DOHH2 (cell line): ENCODE data around the gene CDK15.

Experiments
- EZH2phosphoT487 ChIP-seq: fragments of 200-600 bp; sonication (generic); IDR thresholded peaks from 2 replicates; pipeline ENCODE4 v1.6.1; 2017; ENCODE audit warnings: borderline replicate concordance, mild to moderate bottlenecking, antibody characterized with exemption, low read length, moderate library complexity, mixed read lengths
- TF ChIP-seq, protein P1 (sequence below): fragments of 200-600 bp; sonication (generic); IDR thresholded peaks from one replicate; pipeline ENCODE4 v1.5.1; 2014; ENCODE audit warnings: antibody characterized with exemption, mild to moderate bottlenecking, low read depth, low read length; ENCODE audit not compliant: poor library complexity, severe bottlenecking

DNA sequence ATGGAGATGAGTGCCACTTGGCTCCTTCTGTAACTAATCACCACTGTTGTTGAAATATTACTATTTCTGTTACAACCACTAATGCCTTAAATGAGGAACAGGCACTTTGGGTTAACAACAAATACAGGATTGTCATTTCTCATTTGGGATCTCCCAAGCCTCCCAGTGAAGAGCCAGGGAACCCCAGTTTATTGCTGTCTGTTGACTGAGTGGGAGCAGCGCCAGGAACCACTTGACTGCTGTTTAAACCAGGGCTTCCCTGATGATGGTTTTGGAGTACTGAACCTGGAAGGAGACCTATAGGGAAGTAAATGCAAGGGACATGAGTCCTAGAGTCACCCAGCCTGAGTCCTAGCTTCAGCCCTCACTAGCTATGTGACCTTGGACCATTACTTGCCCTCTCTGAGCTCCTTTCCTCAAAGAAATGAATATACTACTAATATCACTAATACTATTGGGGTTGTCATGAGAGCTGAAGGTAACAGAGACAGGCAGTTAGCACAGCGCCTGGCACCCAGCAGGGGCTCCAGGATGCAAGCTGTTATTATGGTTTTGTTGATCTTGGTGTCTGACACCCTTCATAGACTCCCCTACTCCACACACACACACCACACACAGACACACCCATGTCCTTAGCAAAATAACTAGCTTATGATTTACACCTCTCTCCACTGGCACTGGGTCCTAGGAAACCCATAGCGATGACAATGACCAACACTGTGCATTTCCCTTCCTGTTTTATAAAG, 123.1 kb downstream of the CDK15 start:
- TF ChIP-seq, protein P1, sequence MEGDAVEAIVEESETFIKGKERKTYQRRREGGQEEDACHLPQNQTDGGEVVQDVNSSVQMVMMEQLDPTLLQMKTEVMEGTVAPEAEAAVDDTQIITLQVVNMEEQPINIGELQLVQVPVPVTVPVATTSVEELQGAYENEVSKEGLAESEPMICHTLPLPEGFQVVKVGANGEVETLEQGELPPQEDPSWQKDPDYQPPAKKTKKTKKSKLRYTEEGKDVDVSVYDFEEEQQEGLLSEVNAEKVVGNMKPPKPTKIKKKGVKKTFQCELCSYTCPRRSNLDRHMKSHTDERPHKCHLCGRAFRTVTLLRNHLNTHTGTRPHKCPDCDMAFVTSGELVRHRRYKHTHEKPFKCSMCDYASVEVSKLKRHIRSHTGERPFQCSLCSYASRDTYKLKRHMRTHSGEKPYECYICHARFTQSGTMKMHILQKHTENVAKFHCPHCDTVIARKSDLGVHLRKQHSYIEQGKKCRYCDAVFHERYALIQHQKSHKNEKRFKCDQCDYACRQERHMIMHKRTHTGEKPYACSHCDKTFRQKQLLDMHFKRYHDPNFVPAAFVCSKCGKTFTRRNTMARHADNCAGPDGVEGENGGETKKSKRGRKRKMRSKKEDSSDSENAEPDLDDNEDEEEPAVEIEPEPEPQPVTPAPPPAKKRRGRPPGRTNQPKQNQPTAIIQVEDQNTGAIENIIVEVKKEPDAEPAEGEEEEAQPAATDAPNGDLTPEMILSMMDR, result no peak
- no peak for TF ChIP-seq EZH2phosphoT487
